OCI-LY3 (cell line): Measurements from ENCODE around the gene GJB5.
"Not testable (repeated sequence)": the region's sequence is repeated elsewhere in the genome, so short reads cannot be mapped to it uniquely, and the experiment has no call there.

Experiments
- H2AFZ ChIP-seq: fragments of 200-600, 300-600 bp; shearing (Covaris generic); 2 replicates; pipeline ENCODE4 v1.6.0; 2014; ENCODE audit warnings: antibody characterized with exemption, low read depth, low read length
- H3K27ac ChIP-seq: fragments of 200-600, 300-600 bp; sonication (generic); 2 replicates; pipeline ENCODE4 v1.5.1; 2014; ENCODE audit warnings: mild to moderate bottlenecking, low read length, moderate library complexity, mixed read lengths
- H3K27me3 ChIP-seq: fragments of 200-600, 300-600 bp; sonication (generic); 2 replicates; pipeline ENCODE4 v1.6.1; 2014; ENCODE audit warnings: low read depth, low read length, mixed read lengths
- H3K36me3 ChIP-seq: fragments of 200-600, 300-600 bp; sonication (generic); replicated peaks from 2 replicates; pipeline ENCODE3; 2014; ENCODE audit warnings: low read depth, low read length, mixed read lengths
- H3K4me1 ChIP-seq: fragments of 300-600, 200-600 bp; sonication (generic); 2 replicates; pipeline ENCODE4 v1.6.1; 2014; ENCODE audit warnings: low read length, mixed read lengths
- H3K4me2 ChIP-seq: fragments of 200-600, 300-600 bp; sonication (generic); 2 replicates; pipeline ENCODE4 v1.6.1; 2014; ENCODE audit warnings: low read length, mixed read lengths
- H3K4me3 ChIP-seq: fragments of 300-600, 200-600 bp; sonication (generic); 2 replicates; pipeline ENCODE4 v1.5.1; 2014; ENCODE audit warnings: antibody characterized with exemption, mild to moderate bottlenecking, low read length, moderate library complexity
- H3K79me2 ChIP-seq: fragments of 300-600, 200-600 bp; shearing (Covaris generic); 2 replicates; pipeline ENCODE4 v1.6.1; 2014; ENCODE audit warnings: mild to moderate bottlenecking, low read length, mixed read lengths
- H3K9ac ChIP-seq: fragments of 300-600, 200-600 bp; shearing (Covaris generic); 2 replicates; pipeline ENCODE4 v1.6.0; 2014; ENCODE audit warnings: mild to moderate bottlenecking, low read length, moderate library complexity
- H3K9me3 ChIP-seq: fragments of 200-600, 300-600 bp; shearing (Covaris generic); 2 replicates; pipeline ENCODE4 v1.6.1; 2014; ENCODE audit warnings: low read length, mixed read lengths; ENCODE audit not compliant: insufficient read depth
- H4K20me1 ChIP-seq: fragments of 200-600, 300-600 bp; sonication (generic); 2 replicates; pipeline ENCODE4 v1.6.1; 2016; ENCODE audit warnings: low read length, mixed read lengths; ENCODE audit not compliant: insufficient read depth
- EZH2phosphoT487 ChIP-seq: fragments of 200-600 bp; shearing (Covaris generic); IDR thresholded peaks from 2 replicates; pipeline ENCODE4 v1.6.1; 2018; ENCODE audit warnings: antibody characterized with exemption, mixed run types, low read depth
- TF ChIP-seq, protein P1 (sequence below): fragments of 200-600, 300-600 bp; sonication (generic); IDR thresholded peaks from 2 replicates; pipeline ENCODE4 v1.5.1; 2014; ENCODE audit warnings: antibody characterized with exemption, low read length, low read depth

Gene GJB5

DNA sequence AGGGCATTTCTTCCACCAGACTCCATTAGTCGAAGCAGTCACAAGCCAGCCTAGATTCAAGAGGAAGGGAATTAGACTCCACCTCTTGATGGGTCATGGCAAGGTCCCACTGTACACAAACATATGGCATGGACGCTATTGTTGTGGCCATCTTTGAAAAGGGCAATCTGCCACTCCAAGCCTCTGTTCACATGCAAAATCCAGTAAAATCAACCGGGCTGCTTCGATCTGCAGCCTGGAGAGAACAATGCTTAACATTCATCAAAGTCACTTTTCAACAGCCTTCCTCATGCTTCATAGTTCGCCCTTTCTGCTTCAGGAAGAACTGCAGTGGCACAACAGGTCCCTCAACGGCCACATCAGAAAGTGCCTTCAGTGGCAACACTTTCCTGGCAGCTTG, 28.0 kb upstream of the GJB5 start:
- Histone ChIP-seq H3K9me3 (no peaks in the 10 kb centered on the region), H3K9ac (no peak overlapping the region), H2AFZ (no peak overlapping the region), H4K20me1 (no peaks in the 10 kb centered on the region), H3K36me3 (no peaks in the 10 kb centered on the region), H3K4me1 (no peaks in the 10 kb centered on the region), H3K4me2 (no peak overlapping the region), H3K27me3 (no peaks in the 10 kb centered on the region), H3K79me2 (no peaks in the 10 kb centered on the region), H3K4me3 (no peak overlapping the region), H3K27ac (no peak overlapping the region)
- TF ChIP-seq, protein P1, sequence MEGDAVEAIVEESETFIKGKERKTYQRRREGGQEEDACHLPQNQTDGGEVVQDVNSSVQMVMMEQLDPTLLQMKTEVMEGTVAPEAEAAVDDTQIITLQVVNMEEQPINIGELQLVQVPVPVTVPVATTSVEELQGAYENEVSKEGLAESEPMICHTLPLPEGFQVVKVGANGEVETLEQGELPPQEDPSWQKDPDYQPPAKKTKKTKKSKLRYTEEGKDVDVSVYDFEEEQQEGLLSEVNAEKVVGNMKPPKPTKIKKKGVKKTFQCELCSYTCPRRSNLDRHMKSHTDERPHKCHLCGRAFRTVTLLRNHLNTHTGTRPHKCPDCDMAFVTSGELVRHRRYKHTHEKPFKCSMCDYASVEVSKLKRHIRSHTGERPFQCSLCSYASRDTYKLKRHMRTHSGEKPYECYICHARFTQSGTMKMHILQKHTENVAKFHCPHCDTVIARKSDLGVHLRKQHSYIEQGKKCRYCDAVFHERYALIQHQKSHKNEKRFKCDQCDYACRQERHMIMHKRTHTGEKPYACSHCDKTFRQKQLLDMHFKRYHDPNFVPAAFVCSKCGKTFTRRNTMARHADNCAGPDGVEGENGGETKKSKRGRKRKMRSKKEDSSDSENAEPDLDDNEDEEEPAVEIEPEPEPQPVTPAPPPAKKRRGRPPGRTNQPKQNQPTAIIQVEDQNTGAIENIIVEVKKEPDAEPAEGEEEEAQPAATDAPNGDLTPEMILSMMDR, result no peak
- no peak for TF ChIP-seq EZH2phosphoT487

DNA sequence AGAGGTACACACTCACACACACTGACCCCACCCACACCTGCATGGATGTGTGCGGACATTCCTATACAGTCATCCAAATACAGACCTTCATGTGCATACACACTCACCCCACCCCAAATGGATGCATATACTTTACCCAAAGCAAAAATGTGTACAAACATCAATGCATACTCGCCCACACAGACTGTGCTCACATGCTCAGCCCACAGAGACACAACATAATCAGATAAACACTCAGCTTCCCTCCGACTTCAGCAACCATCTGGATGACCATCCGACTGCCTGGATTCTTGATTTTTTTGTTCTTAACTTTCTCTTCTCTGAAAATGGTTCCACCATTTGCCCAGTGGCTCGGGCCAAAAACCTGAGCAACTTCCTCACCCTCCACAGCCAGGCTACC, 24.4 kb upstream of the GJB5 start:
- H3K4me3 ChIP-seq, result no peak overlapping the region

DNA sequence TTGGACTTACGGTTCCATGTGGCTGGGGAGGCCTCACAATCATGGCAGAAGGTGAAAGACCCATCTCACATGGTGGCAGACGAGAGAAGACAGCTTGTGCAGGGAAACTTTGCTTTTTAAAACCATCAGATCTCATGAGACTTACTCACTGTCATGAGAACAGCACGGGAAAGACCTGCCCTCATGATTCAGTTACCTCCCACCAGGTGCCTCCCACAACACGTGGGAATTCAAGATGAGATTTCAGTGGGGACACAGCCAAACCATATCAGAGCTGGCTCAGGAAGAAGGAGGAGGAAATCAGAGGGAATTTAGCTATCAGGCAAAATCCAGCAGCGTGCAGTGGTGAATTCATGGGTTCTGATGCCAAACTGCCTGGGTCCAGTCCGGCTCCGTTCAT, 22.0 kb upstream of the GJB5 start:
- H3K4me3 ChIP-seq, H2AFZ ChIP-seq, H3K9ac ChIP-seq, H3K27me3 ChIP-seq, H3K79me2 ChIP-seq, H3K27ac ChIP-seq, H3K9me3 ChIP-seq, H3K4me2 ChIP-seq, H4K20me1 ChIP-seq, H3K4me1 ChIP-seq, H3K36me3 ChIP-seq: not testable (repeated sequence)

More for the DNA sequence above, 24.4 kb upstream of the GJB5 start:
- Histone ChIP-seq H3K27ac (no peak overlapping the region), H3K9me3 (no peaks in the 10 kb centered on the region), H3K36me3 (no peaks in the 10 kb centered on the region), H2AFZ (no peak overlapping the region), H3K4me1 (no peaks in the 10 kb centered on the region), H3K27me3 (no peaks in the 10 kb centered on the region), H3K79me2 (no peaks in the 10 kb centered on the region), H4K20me1 (no peaks in the 10 kb centered on the region), H3K4me2 (no peak overlapping the region), H3K9ac (no peak overlapping the region)
- no peak for TF ChIP-seq EZH2phosphoT487
- TF ChIP-seq, protein P1, result no peak

DNA sequence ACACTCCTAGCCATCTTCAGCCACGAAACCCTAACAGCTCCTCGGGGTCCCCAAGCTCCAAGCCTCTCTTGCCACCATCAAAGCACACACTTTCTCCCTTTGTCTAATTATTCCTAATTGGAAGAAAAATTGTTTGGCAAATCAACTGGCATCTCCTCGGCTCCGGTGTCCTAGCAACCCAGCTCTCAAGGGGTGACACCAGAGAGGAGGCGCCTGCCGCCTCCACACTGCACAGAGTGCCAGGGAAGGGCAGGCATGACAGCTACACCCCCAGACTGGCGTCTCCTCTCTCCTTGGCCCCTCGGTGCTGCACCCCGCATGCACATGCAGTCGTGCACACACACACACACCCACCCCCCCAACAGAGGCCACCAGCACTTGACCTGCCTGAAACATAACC, 18.2 kb upstream of the GJB5 start:
- no peak for TF ChIP-seq EZH2phosphoT487
- no peaks in the 10 kb centered on the region for H3K4me1 ChIP-seq

DNA sequence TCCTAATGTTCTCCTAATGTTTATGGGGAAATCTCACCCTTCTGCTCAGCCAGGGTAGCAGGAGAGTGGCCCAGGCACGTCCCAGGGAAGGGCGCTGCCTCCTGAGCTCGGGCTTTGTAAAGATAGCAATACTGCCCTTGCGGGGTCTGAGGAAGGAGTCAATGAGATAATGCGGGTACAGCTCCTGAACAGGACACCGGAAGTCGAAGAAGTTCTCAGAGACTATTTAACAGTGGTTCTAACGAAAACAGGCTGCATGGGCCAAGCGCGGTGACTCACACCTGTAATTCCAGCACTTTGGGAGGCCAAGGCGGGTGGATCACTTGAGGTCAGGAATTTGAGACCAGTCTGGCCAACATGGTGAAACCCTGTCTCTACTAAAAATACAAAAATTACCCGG, 17.6 kb upstream of the GJB5 start:
- not testable (repeated sequence) for H3K79me2 ChIP-seq, H2AFZ ChIP-seq, H3K27me3 ChIP-seq, H3K27ac ChIP-seq, H3K4me1 ChIP-seq, H3K4me2 ChIP-seq, H4K20me1 ChIP-seq, H3K9ac ChIP-seq, H3K9me3 ChIP-seq, H3K36me3 ChIP-seq, H3K4me3 ChIP-seq

More for the DNA sequence above, 18.2 kb upstream of the GJB5 start:
- Histone ChIP-seq H3K9ac (no peak overlapping the region), H4K20me1 (no peaks in the 10 kb centered on the region), H3K4me2 (no peak overlapping the region), H3K36me3 (no peaks in the 10 kb centered on the region), H3K9me3 (no peaks in the 10 kb centered on the region), H3K27ac (no peak overlapping the region), H3K79me2 (no peaks in the 10 kb centered on the region), H2AFZ (no peak overlapping the region), H3K4me3 (no peak overlapping the region), H3K27me3 (no peaks in the 10 kb centered on the region)
